KBM-7 (cell line): ENCODE data around the gene HPCAL4.
A peak's percentile ranks its signal among the peaks of the same experiment; 100 is the strongest.

Source experiments
- DNase-seq: peaks from one replicate; pipeline ENCODE4 v3.0.0-alpha.2; 2015
- in situ Hi-C: fragments of 300-500 bp; cut with MboI; formaldehyde crosslinking; loops from 2 replicates; pipeline ENCODE4 v1.14.3; 2020; ENCODE audit warnings: low sequenced_read_pairs, low pct_unique_long_range_greater_than_20kb, mixed read lengths

The HPCAL4 gene

DNA sequence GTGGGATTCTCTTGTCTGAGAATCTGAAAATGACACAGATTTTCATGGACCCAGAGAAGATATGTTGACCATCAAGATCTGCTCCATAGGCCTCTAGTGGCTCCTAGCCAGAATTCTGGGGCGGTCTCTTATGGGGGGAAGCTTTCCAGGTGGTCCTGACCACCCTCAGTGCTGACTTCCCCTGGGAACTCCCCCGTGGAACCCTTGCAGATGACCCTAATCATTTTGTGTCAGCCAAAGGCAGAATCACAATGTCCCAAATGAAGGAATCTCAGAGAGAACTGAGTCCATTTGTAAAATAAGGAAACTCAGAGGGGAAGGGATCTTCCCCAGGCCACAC is 55.4 kb downstream of the HPCAL4 start:
- DNase-seq = no peak
- in situ Hi-C loops = no loop called here

DNA sequence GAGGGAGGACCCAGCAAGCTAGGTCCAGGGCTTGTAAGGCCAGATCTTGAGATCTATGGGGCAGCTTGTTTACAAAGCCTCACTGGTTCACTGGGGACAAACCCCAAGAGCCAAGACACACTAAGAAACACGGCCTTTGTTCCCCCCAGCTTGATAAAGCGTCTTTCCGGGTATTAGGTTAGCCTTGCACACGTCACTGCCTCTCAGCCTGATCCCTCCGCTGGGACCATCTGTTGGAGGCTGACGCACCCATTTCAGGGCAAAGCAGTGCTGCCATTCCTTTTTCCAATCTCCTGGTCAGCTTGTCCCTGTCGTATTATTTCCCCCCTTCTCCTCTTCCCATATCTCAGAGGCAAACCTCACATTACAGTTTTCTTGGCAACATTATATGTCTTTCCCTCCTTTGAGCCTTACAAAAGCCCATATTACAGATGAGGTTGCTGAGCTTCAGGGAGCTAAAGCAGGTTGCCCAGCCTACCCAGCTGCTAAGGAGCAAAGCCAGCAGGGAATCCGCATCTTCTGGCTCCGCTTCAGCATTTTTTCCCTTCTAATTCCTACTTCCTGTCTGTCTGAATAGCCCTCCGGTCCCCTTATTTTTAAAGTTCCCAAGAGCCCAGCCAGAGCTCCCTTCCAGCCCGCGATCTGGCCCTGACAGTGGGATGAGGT is 55.9 kb downstream of the HPCAL4 start:
- no peak for DNase-seq
- in situ Hi-C loops = no loop called here

DNA sequence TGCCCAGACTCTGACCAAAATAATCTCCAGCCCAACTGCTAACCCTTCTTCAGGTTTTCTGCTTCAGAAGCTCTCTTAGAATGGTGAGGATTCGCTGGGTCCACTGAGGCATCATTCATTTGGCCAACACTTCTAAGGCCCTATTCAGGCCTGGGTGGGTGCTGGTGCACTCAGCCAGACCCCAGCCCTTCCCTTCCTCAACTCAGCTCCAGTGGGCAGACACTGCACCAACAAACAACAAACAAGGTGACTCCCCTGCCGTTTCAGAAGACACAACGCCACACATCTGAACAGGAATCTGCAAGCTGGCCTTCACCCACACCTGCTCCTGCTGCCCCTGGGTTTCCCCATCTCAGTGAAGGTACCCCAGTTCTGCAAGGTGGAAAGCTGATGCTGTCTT is 57.8 kb downstream of the HPCAL4 start:
- in situ Hi-C loops = no loop called here
- DNase-seq = no peak

DNA sequence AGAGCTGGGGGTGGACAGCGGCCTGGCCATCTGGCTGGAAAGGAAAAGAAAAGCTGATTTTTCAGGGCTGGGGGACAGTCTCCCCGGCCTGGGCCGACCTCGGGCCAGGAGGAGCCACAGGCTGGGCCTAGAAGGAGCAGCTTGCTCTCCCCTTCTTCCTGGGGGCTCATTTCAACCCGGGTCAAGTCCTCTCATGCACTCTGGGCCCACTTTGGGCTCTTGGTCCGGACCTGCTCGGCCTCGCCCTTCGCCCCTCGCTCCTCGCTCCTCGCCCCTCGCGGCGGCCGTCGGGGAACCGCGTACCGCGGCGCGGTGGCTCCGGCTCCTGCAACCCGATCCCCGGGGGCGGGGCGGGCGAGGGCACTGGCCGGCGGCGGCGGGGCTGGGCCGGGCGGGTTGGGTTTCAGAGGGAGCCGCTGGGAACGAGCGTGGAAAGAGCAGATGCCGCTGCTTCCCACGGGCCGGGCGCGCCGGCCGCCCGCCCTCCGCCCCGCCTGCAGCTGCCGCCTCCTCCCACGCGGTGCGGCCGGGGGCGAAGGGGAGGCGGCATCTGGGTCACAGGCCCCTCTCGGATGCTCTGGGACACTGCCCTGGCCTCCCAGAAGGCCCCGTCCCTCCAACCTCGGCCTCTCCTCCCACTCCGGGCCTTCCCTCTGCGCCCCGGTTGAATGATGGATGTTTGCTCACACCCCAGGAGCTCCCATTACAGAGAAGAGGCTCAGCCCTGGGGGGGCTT is 58.4 kb downstream of the HPCAL4 start:
- in situ Hi-C loops = no loop called here
- no peak for DNase-seq

DNA sequence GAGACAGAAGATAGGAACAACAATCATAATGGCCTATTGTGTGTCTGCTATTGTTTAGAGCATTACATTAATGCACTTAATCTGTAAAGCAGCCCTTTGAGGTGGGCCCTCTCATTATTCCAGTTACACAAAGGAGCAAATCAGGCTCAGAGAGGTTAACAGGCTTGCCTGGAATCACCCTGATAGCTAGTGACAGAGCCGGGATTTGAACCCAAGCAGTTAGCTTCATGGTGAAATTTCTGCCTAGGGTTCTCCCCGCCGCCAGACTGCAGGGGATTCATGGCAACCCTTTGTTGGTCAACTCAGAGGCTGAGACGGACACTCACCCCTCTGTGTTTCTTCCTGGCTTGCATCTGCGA is 58.9 kb downstream of the HPCAL4 start:
- in situ Hi-C loops = no loop called here

DNA sequence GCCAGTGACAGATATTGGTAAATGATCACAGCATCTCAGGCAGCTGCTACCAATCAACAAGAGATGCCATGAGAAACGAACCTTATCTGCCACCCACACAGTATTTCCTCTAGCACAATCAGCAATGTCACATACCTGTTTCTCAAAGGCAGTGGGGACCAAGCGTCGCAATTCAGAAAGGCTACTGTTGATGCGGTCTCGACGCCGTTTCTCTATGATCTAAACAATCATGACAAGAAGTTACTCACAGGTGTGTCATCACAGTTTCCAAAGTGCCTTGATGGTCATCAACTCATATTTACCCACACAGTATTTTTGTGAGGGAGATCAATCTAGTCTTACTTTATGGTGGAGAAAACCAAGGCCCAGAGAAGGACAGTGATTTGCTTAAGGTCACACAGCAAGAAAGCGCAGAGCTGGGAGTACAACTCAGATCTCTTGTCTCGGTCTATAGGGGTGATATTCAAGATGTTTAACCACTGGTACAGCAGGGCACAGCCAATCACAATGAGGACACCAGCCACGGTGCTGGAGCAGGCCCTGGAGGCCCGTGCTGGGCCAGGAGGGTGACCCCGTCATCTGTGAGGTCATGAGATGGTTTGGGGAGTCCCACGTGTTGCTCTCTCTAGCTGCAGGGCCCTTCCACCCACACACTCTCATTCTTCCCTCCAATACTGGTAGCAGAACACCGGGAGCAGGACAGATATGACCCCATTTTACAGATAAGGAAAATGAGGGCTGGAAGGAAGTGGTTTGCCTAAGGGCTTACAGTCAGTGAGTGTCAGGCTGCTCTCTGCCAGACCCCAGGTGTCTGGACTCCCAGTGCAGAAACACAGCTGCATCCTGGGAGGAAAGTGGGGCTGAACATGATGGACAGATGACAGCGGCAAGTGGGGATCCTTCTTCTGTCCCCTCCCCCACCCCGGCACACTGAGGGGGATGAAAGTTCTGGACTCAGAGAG is 59.6 kb downstream of the HPCAL4 start:
- peak; percentile 9 for DNase-seq
- in situ Hi-C loops = no loop called here

More for the DNA sequence above, 58.9 kb downstream of the HPCAL4 start:
- no peak for DNase-seq

DNA sequence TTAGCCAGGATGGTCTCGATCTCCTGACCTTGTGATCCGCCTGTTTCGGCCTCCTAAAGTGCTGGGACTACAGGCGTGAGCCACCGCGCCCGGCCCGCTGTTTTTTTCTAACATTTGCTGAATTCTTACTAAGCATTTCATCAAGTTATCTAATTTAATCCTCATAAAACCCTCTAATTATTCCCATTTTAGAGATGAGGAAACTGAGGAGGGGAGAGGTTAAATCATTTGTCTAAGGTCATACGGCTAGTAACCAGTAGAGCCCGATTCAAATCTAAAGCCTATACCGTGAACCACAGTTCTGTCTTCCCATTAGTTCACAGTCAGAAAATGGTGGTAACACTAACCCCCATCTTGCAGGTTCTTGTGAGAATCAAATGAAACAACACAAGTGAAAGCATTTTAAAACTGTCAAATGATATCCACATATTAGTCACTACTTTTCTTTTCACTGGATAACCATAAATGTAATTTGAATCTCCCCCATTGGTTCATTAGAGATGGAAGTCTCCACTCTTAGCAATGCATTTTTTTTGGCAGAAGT is 62.4 kb downstream of the HPCAL4 start:
- no peak for DNase-seq
- in situ Hi-C loops = no loop called here
